DMS114 treated with DMSO at 0.1 percent for 48 hours (cell line): ENCODE data around the gene TMEM61.

Experiments used
- DNase-seq: peaks from one replicate; lab custom pipeline; 2025; ENCODE audit not compliant: unreplicated experiment; lab: John Stamatoyannopoulos, UW

The TMEM61 gene

DNA sequence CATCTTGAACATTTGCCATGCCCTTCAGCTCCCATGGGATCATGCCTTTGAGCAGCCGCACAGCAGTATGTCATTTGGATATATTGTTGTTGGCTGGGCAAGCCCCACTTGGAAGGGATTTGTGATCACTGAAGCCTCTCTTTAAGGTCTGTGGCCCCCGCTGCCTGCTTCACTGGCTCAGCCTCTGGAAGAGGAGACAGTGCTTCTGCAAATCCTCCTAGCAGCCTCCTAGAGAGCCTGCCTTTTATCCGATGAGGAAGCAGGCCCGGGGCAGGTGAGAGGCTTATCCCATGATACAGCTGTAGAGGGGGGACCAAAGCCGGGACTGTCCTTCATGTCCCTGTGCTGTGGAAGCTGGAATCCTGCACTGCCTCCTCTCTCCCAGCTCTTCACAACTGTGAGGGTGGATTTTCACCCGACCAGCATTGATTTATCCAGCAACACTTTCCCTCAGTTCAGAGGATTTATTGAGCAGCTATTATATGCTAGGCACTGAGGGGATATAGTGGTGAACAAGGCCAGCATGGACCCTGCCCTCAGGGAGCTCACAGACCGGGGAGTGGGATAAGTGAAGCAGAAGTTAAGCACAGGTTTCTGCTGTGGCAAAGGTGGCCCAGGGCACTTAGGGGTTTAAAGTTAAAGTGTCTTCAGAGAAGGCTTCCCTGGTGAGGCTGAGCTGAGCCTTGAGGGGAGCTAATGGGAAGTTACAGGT lies 3.9 kb downstream of the TMEM61 start:
- no peak for DNase-seq

DNA sequence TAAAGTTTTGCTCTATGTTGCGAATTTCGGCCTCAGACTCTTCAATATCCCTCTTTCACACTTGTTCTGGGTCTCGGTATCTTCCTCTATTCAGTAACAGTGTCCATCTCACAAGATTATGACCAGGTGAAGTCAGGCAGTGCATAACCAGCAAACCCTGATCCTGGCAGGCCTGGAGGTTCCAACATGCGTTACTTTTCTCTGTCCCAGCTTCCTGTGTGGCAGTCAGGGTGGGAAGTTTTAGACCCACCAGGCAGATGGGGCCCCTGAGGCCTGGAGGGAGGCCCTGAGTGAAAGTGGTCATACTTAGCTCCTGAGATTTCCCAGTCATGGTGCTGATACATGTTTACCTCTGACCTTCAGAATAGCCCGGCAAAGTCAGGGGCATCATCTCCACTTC lies 5.1 kb downstream of the TMEM61 start:
- DNase-seq = no peak

DNA sequence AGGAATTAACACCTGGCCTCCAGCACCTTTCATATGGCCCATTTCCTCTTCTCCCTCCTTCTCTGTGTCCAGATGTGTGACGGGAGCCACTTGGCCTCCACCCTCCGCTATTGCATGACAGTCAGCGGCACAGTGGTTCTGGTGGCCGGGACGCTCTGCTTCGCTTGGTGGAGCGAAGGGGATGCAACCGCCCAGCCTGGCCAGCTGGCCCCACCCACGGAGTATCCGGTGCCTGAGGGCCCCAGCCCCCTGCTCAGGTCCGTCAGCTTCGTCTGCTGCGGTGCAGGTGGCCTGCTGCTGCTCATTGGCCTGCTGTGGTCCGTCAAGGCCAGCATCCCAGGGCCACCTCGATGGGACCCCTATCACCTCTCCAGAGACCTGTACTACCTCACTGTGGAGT lies 5.6 kb downstream of the TMEM61 start:
- no peak for DNase-seq

DNA sequence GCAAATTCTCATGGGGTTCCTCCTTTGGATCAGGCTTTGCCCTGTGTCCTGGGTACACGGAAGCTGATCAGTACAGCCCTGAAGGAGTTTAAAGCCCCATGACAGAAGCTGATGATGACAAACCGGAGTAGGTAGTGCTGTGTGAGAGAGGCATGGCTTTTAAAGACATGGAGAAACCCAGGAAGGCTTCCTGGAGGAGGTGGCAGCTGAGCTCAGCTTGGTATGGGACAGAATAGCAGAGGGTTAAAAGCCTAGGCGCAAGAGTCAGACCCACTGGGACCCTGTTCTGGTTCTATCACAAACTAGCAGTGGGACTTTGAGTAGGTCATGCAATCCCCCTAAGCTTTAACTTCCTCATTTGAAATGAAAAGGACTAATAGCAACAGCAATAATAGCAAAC lies 6.1 kb downstream of the TMEM61 start:
- DNase-seq = no peak

DNA sequence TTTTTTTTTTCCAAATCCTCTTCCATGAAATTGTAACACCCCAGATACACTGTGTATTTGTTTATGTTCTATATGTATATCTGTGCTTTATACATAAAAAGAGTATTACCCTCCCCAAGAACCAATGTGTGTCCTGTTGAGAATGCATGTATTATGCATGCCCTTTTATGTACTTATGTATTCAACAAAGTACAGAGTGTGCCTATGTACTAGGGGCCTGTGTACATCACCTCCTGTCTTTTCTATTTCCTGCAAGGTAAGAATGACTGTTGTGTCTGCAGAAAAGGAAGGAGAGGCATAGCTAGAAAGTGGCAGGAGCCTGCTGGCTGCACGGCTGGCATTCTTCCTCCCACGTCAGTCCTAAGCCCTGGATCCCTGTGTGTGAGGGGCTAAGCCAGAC lies 7.0 kb downstream of the TMEM61 start:
- no peak for DNase-seq

DNA sequence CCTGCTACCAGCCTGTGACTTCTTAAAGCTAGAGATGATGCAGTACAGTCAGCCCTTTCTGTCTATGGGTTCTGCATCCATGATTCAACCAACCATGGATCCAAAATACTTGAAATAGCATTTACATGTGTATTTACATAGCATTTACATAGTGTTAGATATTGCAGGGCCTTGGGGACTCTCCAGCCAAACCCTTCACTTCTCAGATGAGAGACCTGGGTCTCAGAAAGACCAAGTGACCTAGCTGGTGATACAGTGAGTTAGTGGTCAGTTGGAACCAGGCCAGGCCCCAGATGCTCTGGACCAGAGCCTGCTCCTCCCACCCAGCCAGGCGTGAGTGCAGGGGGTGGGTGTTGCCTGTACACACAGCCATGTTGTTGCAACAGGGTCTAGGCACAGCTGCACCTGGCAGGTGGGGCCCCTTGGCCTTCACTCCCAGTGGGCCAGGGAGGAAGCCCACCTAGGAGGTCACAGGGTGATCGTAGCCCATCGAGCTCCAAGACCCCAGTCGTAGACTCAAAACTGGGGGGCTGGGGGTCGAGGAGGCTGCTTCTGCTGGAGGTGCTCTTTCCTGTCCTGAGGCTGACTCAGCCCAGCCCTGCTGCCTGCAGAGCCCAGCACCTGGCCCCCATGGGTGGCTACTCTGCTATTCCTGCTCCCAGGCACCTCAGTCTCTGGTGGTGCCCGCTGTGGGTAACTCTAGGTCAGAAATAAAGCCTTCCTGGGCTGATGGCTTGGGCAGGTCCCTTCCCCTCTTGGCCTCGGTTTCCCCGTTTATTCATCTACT lies 7.7 kb downstream of the TMEM61 start:
- no peak for DNase-seq

DNA sequence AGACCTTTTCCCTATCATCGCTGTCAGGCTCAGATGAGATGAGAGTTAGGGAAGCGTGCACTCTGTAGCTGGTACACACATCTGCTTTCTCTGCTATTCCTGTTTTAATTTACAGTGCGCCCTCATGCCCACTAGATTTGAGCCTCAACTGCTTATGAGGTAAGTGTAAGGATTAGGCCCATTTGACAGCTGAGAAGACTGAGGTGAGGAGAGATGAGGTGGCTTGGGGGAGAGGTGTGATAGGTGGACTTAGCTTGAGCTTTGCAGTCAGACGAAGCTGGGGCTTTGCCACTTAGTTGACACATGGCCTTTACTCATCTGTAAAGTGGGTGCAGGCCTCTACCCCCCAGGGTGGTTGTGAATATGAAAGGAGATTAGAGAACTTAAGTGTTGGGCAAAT lies 8.5 kb downstream of the TMEM61 start:
- no peak for DNase-seq

DNA sequence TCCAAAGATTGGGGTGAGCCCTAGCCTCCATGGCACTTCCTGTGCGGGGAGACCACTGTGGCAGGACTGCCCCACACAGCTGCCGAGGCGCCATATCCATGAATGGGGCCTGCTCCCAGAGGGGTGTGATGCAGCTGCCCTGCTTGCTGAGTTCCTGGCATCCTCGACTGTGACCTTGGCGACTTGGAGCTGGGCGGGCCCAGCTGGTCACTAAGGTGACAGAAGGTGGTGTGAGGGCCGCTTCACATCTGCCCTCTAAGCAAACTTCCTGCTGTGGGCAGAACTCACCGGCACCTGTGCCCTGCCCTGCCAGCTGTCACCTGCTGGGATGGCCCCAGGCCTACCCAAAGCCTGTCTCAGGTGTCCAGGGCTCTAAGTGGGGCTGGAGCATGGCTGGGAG lies 9.0 kb downstream of the TMEM61 start:
- no peak for DNase-seq

DNA sequence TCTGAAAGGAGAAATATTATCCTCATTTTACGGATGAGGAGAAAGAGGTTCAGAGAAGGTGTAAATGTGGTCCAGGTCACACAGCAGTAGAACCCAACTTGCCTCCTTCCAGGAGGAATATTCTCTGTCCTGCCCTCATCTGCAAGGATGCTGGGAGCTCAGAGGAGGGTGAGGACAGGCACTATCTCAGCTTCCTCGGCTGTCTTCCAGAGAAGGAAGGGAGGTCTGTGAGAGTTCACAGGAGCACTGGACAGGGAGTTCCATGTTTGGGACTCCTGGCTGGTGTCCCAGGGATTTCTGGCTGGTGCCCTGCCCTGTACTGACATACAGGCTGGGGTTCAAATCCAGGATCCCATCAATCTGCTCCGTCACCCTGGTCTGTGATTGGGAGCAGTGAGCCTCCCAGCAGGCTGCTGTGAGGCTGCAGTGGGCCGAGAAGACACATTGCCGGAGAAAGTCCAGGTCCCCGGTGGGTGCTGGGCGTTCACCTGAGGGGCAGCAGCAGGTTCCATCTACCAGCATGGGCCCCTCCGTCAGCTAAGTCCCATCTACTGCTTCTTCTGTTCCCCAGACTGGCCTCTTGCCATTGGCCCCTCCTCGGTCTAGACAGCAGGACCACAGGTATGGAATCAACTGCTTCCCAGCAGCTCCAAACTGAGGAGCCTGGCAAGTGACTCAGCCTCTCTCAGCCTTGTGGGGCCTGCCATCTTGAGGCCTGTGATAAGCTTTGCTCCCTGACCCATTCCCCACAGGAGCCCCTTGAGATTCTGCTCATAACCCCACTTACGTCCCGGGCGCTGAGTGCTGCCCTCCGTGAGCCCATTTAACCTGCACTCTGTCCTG lies 9.8 kb downstream of the TMEM61 start:
- DNase-seq = no peak

DNA sequence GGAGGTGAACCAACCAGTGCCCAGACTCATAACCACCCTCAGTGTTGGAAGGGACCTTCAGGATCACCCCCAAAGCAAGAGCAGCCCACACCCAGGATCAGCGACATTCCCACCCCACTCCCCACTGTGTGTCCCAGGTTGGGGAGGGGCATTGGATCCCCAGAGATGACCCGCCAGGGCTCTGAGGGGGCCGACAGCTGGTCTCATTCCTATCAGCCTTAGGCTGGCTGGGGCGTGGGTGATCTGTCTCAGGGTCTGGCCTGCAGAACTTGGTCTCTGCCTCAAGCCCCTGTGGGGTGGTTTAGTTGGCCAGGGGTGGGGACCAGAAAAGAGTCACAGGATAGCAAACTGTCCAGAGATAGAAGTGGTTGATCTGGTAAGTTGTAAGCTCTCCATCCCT lies 10.5 kb downstream of the TMEM61 start:
- no peak for DNase-seq

DNA sequence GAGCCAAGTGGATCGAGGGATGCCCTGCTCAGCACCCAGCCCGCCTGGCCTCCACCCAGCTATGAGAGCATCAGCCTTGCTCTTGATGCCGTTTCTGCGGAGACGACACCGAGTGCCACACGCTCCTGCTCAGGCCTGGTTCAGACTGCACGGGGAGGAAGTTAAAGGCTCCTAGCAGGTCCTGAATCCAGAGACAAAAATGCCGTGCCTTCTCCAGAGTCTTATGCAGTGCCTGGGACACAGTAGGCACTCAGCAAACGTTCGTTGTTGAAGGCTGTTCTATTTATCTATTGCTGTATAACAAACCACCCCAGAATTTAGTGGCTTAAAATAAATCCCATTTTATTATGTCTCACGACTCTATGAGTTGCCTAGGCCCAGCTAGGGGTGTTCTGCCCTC lies 11.5 kb downstream of the TMEM61 start:
- DNase-seq = no peak

DNA sequence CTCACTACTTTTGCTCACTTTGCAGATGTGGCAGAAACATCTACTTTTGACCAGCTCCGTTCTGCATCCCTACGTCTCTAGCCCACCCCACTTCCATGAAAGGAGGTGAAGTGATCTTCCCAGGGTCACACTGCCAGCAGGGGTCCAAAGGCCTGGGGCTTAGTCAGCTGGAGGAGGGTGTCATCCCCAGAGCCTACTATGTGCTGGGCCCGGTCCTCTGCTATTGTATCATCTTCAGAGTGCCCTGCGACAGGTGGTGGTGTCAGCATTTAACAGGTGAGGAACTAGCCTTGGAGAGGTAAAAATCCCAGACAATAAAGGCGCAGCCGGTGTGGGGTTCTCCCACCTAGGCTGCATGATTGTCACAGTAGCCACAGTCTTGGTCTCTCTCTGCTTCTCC lies 12.7 kb downstream of the TMEM61 start:
- DNase-seq = no peak

DNA sequence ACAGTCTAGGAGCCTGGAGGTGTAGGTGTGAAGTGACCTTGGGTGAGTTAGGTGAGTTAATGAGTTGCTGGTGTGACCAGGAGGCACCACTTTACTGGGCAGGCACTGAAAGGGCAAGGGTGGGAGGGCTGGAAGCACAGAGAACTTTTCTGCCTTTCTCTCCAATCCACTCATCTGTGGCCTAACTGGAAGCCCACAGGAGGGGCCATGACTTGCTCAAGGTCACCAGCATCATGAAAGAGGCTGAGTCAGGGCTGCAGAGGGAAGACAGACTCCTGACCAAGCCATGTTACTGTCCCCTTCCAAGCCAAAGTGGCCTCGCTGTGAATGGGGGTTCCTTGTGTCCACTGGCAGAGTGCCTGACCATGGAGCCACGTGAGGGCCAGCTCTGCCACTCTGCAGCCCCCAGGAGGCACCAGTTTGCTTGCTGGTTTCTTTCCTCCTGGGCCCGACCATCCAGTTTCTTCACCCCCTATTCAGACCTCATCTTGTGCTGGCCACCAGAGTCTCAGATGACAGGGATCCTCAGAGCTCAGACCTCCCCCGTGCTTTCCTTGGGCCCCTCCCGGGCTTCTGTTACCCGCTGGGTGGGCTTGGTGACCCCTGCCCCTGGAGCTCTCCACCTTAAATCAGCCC lies 14.0 kb downstream of the TMEM61 start:
- DNase-seq = no peak

DNA sequence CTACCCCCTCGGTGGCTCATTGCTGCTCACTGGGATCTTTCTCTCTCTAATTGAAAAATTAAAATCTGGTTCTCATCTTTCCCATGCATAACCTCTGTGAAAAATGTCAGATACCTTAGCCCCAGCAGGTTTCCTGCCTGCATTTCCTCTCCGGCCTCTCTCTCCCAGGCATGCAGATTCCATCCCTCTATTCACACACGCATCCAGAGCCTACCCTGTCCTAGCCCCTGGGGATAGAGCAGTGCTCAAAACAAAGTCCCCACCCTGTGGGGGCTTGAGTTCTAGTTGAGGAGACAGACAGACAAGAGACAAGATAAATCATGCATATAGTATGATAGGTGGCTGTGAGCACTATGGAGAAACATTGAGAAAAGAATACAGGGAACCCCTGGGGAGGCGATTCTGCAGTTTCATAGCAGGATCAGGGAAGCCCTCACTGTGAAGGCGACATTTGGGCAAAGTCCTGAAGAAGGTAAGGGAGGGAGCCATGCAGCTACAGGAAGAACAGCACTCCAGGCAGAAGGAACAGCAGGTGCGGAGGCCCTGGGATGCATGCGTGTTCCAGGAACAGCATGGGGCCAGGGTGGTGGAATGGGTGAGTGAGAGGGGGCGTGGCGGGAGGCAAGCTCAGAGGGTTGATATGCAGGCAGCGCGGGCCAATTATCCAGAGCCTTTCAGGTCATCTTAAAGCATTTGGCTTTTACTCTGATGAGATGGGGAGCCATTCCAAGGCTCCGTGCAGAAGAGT lies 14.8 kb downstream of the TMEM61 start:
- no peak for DNase-seq

DNA sequence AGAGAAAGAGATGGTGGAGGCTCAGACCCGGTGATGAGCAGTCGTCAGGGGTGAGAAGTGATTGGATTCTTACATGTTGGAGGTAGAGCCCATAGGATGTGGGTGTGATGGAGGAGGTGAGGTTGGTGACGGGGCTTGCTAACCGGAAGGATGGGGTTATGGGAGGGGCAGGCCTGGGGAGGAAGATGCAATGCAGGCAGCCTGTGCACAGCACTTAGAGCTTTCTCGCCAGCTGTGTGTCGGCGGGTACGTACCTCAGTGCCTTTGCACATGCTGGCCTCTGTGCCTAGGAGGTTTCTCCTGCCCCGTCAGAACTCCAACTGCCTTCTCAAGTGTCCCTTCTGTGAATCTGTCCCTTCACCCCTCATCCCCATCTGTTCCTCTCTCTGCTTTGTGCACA lies 15.4 kb downstream of the TMEM61 start:
- no peak for DNase-seq

DNA sequence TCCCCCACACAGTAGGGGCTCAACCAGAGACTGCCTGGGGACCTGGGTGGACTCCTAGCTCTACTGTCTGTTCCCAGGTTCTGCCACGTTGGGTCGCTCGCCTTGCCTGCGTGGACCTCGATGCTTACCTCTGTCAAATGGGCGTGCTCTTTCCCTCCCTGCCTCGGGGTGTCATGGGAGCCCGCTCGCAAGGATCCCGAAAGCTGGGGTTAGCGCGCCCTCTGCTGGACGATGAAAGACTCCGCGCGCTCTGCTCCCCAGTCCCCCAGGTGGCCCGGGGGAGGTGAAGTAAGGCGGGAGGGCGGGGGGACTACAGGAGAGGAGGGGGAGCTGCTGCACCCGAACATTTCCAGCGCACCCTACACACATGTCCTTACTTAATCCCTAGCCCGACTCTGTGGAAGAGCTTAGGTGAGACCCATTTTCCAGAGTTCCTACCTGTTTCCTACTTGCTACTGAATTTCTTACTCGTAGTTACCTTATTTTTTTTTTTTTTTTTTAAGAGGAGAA lies 16.0 kb downstream of the TMEM61 start:
- DNase-seq = peak; percentile 10

DNA sequence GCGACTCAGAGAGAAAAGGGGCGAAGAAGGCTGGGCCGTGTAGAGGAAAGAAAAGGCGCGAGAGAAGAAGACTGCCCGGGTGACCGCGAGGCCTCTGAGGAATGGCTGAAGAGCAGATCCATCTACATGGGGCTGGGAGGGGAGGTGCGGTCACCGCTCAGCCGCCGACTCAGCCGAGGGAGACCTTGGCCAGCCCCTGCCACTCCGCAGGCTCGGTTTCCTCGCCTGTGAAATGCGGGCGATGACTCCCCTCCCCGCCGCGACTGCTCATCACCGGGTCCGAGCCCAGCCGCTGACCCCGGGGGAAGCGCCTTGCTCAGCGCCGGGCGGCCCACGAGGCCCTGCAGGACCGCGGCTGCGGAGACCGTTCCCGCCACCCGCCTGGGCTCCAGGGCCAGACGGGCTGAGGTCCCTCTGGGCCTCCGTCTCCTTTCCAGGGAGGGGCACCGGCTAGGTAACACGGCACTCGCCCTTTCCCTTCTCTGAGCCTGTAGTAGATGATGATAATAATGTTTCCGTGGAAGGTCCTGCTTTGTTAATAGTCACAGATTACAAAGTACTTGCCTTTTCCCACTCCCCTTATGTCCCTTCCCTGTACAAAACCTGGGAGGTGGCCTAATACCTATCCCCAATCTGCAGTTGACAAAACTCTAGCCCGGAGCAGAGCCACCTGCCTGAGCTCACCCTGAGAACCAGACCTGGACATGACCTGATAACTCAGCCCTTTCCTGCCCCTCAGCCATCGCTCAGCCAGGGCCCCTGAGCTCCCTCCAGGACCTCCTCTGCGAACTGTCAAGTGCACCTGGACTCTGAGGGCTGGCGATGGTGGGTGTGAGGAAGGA lies 16.7 kb downstream of the TMEM61 start:
- no peak for DNase-seq

DNA sequence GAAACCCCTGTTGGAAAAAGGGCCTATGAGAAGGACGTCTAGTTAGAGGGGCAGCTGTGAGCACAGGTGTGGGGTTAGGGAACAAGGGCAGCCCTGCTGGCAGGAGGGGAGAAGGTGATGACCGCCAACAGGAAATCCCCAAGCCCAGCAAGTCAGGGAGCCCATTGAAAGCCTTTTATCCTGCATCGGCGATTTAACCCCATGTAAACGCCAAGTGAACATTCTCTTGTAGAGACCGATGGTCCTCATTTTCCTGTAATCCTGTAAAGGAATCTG lies 17.2 kb downstream of the TMEM61 start:
- no peak for DNase-seq

DNA sequence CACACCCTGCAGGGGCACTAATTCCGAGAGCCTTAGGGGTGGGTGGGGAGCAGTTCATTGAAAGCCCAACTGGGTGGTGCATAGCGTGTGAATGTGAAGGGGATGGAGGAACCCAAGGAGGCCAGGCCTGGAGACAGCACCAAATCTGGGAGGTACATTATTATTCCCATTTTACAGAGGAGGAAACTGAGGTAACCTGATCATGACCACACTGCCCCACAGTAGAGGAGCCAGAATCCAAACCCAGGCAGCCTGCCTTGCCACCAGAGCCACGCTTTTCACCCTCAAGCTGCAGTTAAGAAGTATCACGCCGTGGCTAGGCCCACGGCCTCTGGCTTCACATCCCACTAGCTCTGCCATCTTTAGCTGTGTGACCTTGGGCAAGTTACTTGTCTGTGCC lies 17.7 kb downstream of the TMEM61 start:
- DNase-seq = no peak

DNA sequence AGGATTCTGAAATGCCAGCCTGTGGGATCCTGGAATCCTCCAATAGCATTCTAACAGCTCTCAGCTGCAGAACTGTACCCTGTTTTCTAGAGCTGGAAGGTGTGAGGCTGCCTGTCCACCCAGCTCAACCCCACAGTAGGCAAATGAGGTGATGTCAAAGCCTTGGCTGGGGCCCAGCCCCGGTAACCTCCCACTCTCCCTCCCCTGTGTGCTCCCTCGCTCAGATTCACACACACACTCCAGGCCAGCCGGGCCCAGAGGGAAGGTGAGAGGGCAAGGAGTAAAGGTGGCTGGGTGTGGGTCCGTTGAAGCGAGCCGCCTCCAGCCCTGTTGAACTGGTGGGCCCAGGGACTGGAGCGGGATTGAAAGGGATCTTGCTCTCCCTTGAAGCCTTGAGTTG lies 18.2 kb downstream of the TMEM61 start, which contains the start of gene BSND:
TSS of gene BSND (plus strand) at position 257 of the 400 bp plus-strand sequence. CDS start 254 bp downstream, outside the sequence.
- DNase-seq = no peak
